ENCODE results near the gene SLC22A23. TPM values are rescaled to one million over a fixed set of nuclear protein-coding genes. Genes with fewer than 3 reads are reported as not detected.

The SLC22A23 gene
- total and polyA plus RNA-seq, 8 donors = 5.9 to 241 (median 18.9) TPM

- Histone ChIP-seq H3K9me3 (no peaks in the 10 kb centered on the region), H3K27ac (no peak overlapping the region), H3K4me3 (no peak overlapping the region), H3K27me3 (no peaks in the 10 kb centered on the region), H3K36me3 (peaks cover 7 to 57% (median 46%) of the 10 kb centered on the region in 4 donors), H3K4me1 (peaks cover 15 to 53% (median 32%) of the 10 kb centered on the region in 4 donors)
- intact Hi-C loops (cut with DNase I; ENCODE audit: low total_unique reads) = no loop called here
- TF ChIP-seq EP300 (IDR thresholded peaks at IDR 0.05) (no peak), POLR2AphosphoS5 (IDR thresholded peaks at IDR 0.05) (no peak), POLR2A (IDR thresholded peaks at IDR 0.05) (no peak)
- TF ChIP-seq, protein P1, sequence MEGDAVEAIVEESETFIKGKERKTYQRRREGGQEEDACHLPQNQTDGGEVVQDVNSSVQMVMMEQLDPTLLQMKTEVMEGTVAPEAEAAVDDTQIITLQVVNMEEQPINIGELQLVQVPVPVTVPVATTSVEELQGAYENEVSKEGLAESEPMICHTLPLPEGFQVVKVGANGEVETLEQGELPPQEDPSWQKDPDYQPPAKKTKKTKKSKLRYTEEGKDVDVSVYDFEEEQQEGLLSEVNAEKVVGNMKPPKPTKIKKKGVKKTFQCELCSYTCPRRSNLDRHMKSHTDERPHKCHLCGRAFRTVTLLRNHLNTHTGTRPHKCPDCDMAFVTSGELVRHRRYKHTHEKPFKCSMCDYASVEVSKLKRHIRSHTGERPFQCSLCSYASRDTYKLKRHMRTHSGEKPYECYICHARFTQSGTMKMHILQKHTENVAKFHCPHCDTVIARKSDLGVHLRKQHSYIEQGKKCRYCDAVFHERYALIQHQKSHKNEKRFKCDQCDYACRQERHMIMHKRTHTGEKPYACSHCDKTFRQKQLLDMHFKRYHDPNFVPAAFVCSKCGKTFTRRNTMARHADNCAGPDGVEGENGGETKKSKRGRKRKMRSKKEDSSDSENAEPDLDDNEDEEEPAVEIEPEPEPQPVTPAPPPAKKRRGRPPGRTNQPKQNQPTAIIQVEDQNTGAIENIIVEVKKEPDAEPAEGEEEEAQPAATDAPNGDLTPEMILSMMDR (IDR thresholded peaks at IDR 0.05) = no peak
- 41 to 61% (median 56%) methylated on average over 9 of the region's 9 CpGs for WGBS, 5 donors
- no peak for DNase-seq
These were observed 191.2 kb downstream of the SLC22A23 start for GRCh38 chr6:3265671-3266070.

GRCh38 chr6:3264356-3264755, 192.5 kb downstream of the SLC22A23 start:
- Histone ChIP-seq H3K4me1 (peaks cover 26 to 66% (median 44%) of the 10 kb centered on the region in 4 donors), H3K27me3 (no peaks in the 10 kb centered on the region), H3K36me3 (peaks cover 6 to 44% (median 33%) of the 10 kb centered on the region in 4 donors), H3K27ac (no peak overlapping the region), H3K4me3 (no peak overlapping the region), H3K9me3 (no peaks in the 10 kb centered on the region)
- TF ChIP-seq EP300 (IDR thresholded peaks at IDR 0.05) (no peak), POLR2AphosphoS5 (IDR thresholded peaks at IDR 0.05) (no peak), POLR2A (IDR thresholded peaks at IDR 0.05) (no peak)
- TF ChIP-seq, protein P1 (IDR thresholded peaks at IDR 0.05) = no peak
- intact Hi-C loops (cut with DNase I; ENCODE audit: low total_unique reads) = no loop called here
- WGBS, 5 donors = 60 to 80% (median 66%) methylated on average over 3 of the region's 3 CpGs
- DNase-seq = no peak

DNA sequence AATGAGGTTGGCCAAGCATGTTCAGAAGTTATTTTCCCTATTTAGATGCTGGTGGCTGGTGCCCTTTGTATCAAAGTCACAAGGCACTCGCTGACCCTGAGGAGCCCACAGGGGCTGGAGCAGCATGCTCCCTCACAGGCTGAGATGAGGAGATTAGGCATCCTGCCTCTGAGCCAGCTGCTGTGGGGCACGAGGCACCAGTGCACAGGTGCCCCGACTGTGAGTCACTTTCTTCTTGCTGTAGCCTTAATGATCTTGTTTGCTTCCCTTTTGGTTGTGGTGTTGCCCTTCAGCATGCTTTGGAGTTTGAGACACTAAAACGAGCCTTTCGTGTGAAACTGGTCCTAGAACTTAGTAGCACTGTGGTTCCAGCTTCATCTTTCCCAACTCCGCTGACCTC, 193.8 kb downstream of the SLC22A23 start:
- Histone ChIP-seq H3K27ac (no peak overlapping the region), H3K27me3 (no peaks in the 10 kb centered on the region), H3K4me3 (no peak overlapping the region), H3K36me3 (peaks cover 0 to 31% (median 20%) of the 10 kb centered on the region in 4 donors), H3K9me3 (no peaks in the 10 kb centered on the region), H3K4me1 (peaks cover 30 to 70% (median 47%) of the 10 kb centered on the region in 4 donors)
- 66 to 77% (median 73%) methylated on average over 6 of the region's 6 CpGs for WGBS, 5 donors
- TF ChIP-seq POLR2A (IDR thresholded peaks at IDR 0.05) (no peak), POLR2AphosphoS5 (IDR thresholded peaks at IDR 0.05) (no peak), EP300 (IDR thresholded peaks at IDR 0.05) (no peak)
- TF ChIP-seq, protein P1 (IDR thresholded peaks at IDR 0.05) = no peak
- intact Hi-C loops (cut with DNase I; ENCODE audit: low total_unique reads) = no loop called here
- DNase-seq = no peak

DNA sequence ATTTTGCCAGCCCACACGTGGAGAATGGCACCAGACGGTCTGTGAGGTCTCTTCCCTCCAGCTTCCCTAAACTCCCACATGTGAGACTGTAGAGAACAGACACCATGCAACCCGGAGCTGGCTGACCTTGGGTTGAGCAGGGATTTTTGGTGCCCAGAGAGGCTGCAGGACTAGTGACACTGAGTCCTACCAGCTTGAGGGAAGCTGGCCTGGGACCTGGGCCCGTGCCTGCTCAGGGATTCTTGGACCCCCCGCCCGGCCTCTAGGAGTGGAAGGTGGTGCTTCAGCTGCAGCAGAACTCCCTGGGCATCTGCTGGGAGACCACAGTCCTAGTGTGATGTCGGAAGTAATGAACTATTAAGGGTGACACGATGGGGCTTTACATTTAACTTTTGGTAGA, 194.9 kb downstream of the SLC22A23 start:
- peaks cover 0 to 21% (median 15%) of the 10 kb centered on the region in 4 donors for H3K36me3 ChIP-seq
- H3K27me3 ChIP-seq = no peaks in the 10 kb centered on the region
- H3K27ac ChIP-seq = no peak overlapping the region
- TF ChIP-seq, protein P1 (IDR thresholded peaks at IDR 0.05) = no peak
- no peak for TF ChIP-seq POLR2AphosphoS5 (IDR thresholded peaks at IDR 0.05)
- no peak for TF ChIP-seq EP300 (IDR thresholded peaks at IDR 0.05)
- H3K9me3 ChIP-seq = no peaks in the 10 kb centered on the region
- H3K4me1 ChIP-seq = peaks cover 31 to 70% (median 44%) of the 10 kb centered on the region in 4 donors
- intact Hi-C loops (cut with DNase I; ENCODE audit: low total_unique reads) = no loop called here
- DNase-seq = no peak
- WGBS, 5 donors = 54 to 67% (median 62%) methylated on average over 8 of the region's 8 CpGs
- H3K4me3 ChIP-seq = peak overlapping the region in 1 of 4 donors; percentile 32

All from stomach (tissue), 9 donors.